Measurements from ENCODE around the gene MEGF6. TPM values are rescaled to one million over a fixed set of nuclear protein-coding genes. Genes with fewer than 3 reads are reported as not detected.

MEGF6 gene
- total RNA-seq, 1 donor from 2014 or later: 9.5 TPM

DNA sequence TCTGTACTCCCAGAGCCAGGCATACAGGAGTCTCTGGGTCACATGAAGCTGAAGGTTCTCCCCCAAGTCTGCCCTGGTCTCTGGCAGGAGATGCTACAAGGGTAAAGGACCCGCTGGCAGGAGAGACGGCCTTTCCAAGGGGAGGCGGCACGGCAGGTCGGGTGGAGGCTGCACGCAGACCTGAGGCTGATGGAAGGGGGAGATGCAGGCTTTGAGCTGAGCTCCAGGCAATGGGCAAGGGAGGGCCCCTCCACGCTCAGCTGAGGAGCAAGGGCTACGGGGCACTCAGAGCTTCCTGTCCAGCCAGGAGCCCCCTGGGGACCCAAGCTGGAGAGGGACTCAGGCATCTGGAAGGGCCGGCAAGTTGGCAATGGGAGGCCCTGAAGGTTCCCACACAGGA is 50.3 kb downstream of the MEGF6 start:
- Histone ChIP-seq H3K36me3 (no peaks in the 10 kb centered on the region), H3K27ac (replicated peaks) (no peak overlapping the region), H3K27me3 (ENCODE audit: low read depth) (peaks cover 19% of the 10 kb centered on the region), H3K4me3 (no peak overlapping the region), H3K9me3 (replicated peaks) (no peaks in the 10 kb centered on the region), H3K4me1 (no peaks in the 10 kb centered on the region)
- intact Hi-C loops (cut with micrococcal nuclease): no loop called here
- no peak for DNase-seq
- no peak for TF ChIP-seq CTCF (IDR thresholded peaks at IDR 0.05; ENCODE audit: borderline replicate concordance)

DNA sequence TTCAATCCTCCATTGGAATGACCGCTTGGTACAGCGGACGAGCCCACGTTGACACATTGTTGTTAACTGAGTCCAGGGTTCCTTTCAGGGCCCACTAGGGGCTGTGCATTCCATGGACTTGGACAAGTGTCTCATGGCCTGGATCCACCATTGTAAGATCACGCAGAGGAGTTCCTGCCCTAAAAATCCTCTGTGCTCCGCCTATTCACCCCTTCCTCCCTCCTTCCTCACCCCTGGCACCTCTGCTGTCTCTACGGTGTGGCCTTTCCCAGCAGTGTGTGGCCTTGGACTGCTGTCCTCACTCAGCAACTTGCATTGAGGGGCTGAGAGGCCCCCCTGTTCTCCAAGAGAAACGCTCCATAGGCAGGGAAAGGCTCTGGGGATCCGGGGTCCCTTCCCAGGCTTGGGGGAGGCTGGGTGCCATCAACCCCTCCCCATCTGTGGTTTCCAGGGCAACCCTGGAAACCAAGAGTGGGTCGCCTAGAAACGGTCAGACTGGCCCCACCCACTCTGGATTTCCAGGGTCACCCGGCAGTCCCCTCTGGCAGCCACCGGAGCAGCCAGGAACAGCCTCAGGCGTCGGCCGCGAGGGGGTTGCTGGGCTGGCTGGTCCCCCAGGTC is 50.9 kb downstream of the MEGF6 start:
- no peak for TF ChIP-seq CTCF (IDR thresholded peaks at IDR 0.05; ENCODE audit: borderline replicate concordance)
- Histone ChIP-seq H3K9me3 (replicated peaks) (no peaks in the 10 kb centered on the region), H3K4me3 (no peak overlapping the region), H3K27me3 (ENCODE audit: low read depth) (peaks cover 13% of the 10 kb centered on the region), H3K4me1 (no peaks in the 10 kb centered on the region), H3K27ac (replicated peaks) (no peak overlapping the region), H3K36me3 (no peaks in the 10 kb centered on the region)
- no peak for DNase-seq
- intact Hi-C loops (cut with micrococcal nuclease): no loop called here

DNA sequence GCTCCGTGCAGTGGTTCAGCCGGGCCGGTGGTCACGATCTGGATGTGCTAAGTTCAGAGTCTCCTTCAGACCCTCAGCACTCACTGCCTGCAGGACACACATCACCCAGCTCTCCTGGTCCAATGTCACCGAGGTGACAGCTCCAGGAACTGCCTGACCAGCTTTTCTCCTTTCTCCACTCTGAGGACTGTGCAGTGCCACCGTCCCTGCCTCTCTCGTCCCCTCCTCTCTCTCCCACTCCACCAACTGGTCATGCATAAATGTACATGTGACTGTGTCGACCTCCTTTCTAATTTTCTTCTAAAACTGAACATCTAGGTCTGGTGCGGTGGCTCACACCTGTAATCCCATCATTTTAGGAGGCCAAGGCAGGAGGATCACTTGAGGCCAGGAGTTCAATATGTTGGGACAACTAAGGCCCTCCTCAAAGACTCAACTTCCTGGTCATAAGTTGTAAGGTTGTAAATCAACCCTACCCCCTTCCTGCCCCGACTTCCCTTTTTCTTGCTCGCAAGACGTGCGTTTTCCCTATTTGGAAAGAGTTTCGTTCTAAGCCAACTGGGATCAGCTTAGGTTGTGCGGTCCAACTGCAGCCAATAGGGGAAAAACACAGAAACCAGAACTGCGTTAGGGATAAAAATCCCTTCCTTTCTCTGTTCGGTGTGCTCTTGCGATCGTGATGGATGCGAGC is 53.1 kb downstream of the MEGF6 start:
- TF ChIP-seq CTCF (IDR thresholded peaks at IDR 0.05; ENCODE audit: borderline replicate concordance): no peak
- Histone ChIP-seq H3K4me3 (no peak overlapping the region), H3K4me1 (no peaks in the 10 kb centered on the region), H3K9me3 (replicated peaks) (no peaks in the 10 kb centered on the region), H3K27me3 (ENCODE audit: low read depth) (peaks cover 6% of the 10 kb centered on the region), H3K36me3 (no peaks in the 10 kb centered on the region), H3K27ac (replicated peaks) (no peak overlapping the region)
- DNase-seq: no peak
- intact Hi-C loops (cut with micrococcal nuclease): no loop called here

DNA sequence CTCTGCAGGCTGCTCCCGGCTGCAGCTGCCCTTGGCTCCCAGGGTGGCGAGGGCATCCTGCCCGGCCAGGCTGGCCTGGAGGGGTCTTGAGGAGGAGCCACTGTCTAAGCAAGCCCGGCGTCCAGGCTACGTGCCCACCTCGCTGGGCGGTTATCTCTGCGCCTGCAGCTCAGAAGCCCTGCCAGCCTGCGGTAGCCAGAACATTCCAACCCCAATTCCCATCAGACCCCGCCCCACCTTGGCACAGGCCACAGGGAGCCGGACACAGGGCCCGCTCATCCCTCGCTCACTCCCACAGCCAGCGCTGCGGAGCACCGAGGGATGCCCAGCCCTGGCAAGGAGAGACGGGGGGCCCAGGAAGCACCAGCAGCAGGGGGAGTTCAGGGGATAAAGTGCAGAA is 53.9 kb downstream of the MEGF6 start:
- H3K4me1 ChIP-seq: no peaks in the 10 kb centered on the region
- DNase-seq: no peak
- intact Hi-C loops (cut with micrococcal nuclease): no loop called here

GRCh38 chr1:3556336-3556735 is 55.0 kb downstream of the MEGF6 start:
- intact Hi-C loops (cut with micrococcal nuclease): no loop called here
- no peak for TF ChIP-seq CTCF (IDR thresholded peaks at IDR 0.05; ENCODE audit: borderline replicate concordance)
- no peaks in the 10 kb centered on the region for H3K9me3 ChIP-seq (replicated peaks)

More for the DNA sequence above, 53.9 kb downstream of the MEGF6 start:
- H3K27me3 ChIP-seq (ENCODE audit: low read depth): peaks cover 9% of the 10 kb centered on the region
- H3K9me3 ChIP-seq (replicated peaks): no peaks in the 10 kb centered on the region
- H3K4me3 ChIP-seq: no peak overlapping the region
- no peaks in the 10 kb centered on the region for H3K36me3 ChIP-seq
- H3K27ac ChIP-seq (replicated peaks): no peak overlapping the region
- TF ChIP-seq CTCF (IDR thresholded peaks at IDR 0.05; ENCODE audit: borderline replicate concordance): no peak

More at GRCh38 chr1:3556336-3556735, 55.0 kb downstream of the MEGF6 start:
- Histone ChIP-seq H3K36me3 (no peaks in the 10 kb centered on the region), H3K27ac (replicated peaks) (no peak overlapping the region), H3K4me3 (no peak overlapping the region), H3K27me3 (ENCODE audit: low read depth) (peaks cover 17% of the 10 kb centered on the region), H3K4me1 (no peaks in the 10 kb centered on the region)
- DNase-seq: no peak
